ENCODE data around the gene BCAT1. TPM values are rescaled to one million over a fixed set of nuclear protein-coding genes. Genes with fewer than 3 reads are reported as not detected.

Gene BCAT1
- total and polyA plus RNA-seq, 11 donors = 0.57 to 28.9 (median 3.5) TPM

GRCh38 chr12:24840046-24840800 lies 108.7 kb downstream of the BCAT1 start:
- H3K4me3 ChIP-seq = no peak overlapping the region
- H3K36me3 ChIP-seq = no peaks in the 10 kb centered on the region
- ATAC-seq = no peak
- 58 to 85% (median 69%) methylated on average over 1 of the region's 1 CpG for WGBS, 4 donors
- peaks cover 0 to 19% (median 0%) of the 10 kb centered on the region in 12 donors for H3K4me1 ChIP-seq
- no peak for TF ChIP-seq POLR2A (IDR thresholded peaks at IDR 0.05)
- TF ChIP-seq, protein P1, sequence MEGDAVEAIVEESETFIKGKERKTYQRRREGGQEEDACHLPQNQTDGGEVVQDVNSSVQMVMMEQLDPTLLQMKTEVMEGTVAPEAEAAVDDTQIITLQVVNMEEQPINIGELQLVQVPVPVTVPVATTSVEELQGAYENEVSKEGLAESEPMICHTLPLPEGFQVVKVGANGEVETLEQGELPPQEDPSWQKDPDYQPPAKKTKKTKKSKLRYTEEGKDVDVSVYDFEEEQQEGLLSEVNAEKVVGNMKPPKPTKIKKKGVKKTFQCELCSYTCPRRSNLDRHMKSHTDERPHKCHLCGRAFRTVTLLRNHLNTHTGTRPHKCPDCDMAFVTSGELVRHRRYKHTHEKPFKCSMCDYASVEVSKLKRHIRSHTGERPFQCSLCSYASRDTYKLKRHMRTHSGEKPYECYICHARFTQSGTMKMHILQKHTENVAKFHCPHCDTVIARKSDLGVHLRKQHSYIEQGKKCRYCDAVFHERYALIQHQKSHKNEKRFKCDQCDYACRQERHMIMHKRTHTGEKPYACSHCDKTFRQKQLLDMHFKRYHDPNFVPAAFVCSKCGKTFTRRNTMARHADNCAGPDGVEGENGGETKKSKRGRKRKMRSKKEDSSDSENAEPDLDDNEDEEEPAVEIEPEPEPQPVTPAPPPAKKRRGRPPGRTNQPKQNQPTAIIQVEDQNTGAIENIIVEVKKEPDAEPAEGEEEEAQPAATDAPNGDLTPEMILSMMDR (IDR thresholded peaks at IDR 0.05) = no peak
- DNase-seq = no peak
- no peaks in the 10 kb centered on the region for H3K27me3 ChIP-seq
- H3K27ac ChIP-seq = no peak overlapping the region
- H3K9me3 ChIP-seq = no peaks in the 10 kb centered on the region
- intact Hi-C loops (cut with DNase I) = no loop called here

GRCh38 chr12:24839268-24839791 lies 109.6 kb downstream of the BCAT1 start:
- Histone ChIP-seq H3K4me1 (peaks cover 0 to 19% (median 0%) of the 10 kb centered on the region in 12 donors), H3K27ac (peak overlapping the region in 2 of 12 donors; percentile 1 to 9), H3K4me3 (no peak overlapping the region), H3K9me3 (no peaks in the 10 kb centered on the region), H3K36me3 (no peaks in the 10 kb centered on the region), H3K27me3 (no peaks in the 10 kb centered on the region)
- 88 to 94% (median 92%) methylated on average over 13 of the region's 13 CpGs for WGBS, 4 donors
- ATAC-seq (peak in 1 of 4 donors; percentile 16), DNase-seq (no peak)
- TF ChIP-seq, protein P1 (IDR thresholded peaks at IDR 0.05) = no peak
- TF ChIP-seq POLR2A (IDR thresholded peaks at IDR 0.05) = no peak
- intact Hi-C loops (cut with DNase I) = no loop called here

- Histone ChIP-seq H3K27me3 (no peaks in the 10 kb centered on the region), H3K36me3 (no peaks in the 10 kb centered on the region), H3K27ac (peak overlapping the region in 1 of 12 donors; percentile 15), H3K9me3 (no peaks in the 10 kb centered on the region), H3K4me1 (peaks cover 0 to 19% (median 0%) of the 10 kb centered on the region in 12 donors), H3K4me3 (no peak overlapping the region)
- TF ChIP-seq, protein P1 (IDR thresholded peaks at IDR 0.05) = no peak
- TF ChIP-seq POLR2A (IDR thresholded peaks at IDR 0.05) = no peak
- peak; percentile 81 to 92 (median 90) for ATAC-seq
- peak in 2 of 5 donors; percentile 18 to 42 for DNase-seq
- intact Hi-C loops (cut with DNase I) = no loop called here
- WGBS, 4 donors = 50 to 81% (median 65%) methylated on average over 2 of the region's 2 CpGs
Measured at GRCh38 chr12:24838531-24838950, 110.4 kb downstream of the BCAT1 start.

- H3K27ac ChIP-seq = no peak overlapping the region
- peaks cover 0 to 19% (median 0%) of the 10 kb centered on the region in 12 donors for H3K4me1 ChIP-seq
- no peaks in the 10 kb centered on the region for H3K36me3 ChIP-seq
- no peak overlapping the region for H3K4me3 ChIP-seq
- TF ChIP-seq POLR2A (IDR thresholded peaks at IDR 0.05) = no peak
- TF ChIP-seq, protein P1 (IDR thresholded peaks at IDR 0.05) = no peak
- H3K9me3 ChIP-seq = no peaks in the 10 kb centered on the region
- ATAC-seq (no peak), DNase-seq (no peak)
- intact Hi-C loops (cut with DNase I) = no loop called here
- no peaks in the 10 kb centered on the region for H3K27me3 ChIP-seq
- WGBS, 4 donors = 96 to 99% (median 98%) methylated on average over 2 of the region's 2 CpGs
Measured at GRCh38 chr12:24835377-24835776, 113.5 kb downstream of the BCAT1 start.
